NCI-H2029 treated with DMSO at 0.1 percent for 48 hours (cell line): Measurements from ENCODE around the gene MLN.

ENCODE experiments used
- DNase-seq: peaks from one replicate; lab custom pipeline; 2025; lab: John Stamatoyannopoulos, UW

Gene MLN

DNA sequence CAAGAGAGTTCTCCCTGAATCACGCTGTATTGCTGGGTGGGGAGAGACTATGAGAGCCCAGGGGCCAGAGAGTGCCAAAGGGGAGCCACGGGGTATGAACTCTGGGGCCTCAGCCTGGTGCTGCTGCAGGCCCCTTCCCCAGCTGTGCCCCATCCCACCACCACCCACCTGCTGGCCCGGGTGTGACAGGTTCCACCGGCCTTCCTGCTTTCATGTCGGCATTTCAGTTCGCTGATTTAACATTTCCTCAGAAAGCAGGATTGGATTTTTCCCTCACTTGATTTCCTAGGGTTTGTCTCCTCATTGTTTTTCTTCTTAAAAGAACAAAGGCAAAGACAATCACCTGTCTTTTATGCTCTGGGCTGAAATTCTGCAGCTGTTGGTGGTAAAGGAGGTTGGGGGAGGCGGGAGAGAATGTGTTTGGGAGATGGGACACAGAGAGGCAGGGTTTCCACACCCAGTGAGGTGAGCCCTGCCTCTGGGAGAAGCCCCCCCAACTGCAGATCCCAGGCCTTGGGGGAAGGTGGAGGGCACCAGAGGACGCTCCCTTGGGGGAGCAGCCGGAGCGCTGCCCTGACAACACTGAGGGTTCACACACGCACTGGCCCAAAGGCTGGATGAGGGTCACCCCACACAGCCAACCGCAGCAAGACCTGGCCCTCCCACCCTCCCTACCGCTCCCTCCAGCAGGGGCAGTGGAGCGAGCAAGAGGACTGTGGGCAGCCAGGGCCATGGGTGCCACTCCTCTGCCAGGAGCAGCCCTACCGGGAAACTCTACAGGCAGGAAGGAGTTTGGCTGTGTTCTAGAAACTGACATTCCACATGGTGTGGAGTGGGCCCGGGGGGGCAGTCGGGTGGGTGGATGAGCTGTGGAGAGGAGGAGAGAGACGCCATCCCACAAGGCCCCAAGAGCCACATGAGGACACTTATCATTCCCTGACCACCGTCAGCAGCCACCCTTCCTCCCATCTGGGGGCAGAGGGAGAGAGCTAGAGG is 10.5 kb upstream of the MLN start:
- no peak for DNase-seq

DNA sequence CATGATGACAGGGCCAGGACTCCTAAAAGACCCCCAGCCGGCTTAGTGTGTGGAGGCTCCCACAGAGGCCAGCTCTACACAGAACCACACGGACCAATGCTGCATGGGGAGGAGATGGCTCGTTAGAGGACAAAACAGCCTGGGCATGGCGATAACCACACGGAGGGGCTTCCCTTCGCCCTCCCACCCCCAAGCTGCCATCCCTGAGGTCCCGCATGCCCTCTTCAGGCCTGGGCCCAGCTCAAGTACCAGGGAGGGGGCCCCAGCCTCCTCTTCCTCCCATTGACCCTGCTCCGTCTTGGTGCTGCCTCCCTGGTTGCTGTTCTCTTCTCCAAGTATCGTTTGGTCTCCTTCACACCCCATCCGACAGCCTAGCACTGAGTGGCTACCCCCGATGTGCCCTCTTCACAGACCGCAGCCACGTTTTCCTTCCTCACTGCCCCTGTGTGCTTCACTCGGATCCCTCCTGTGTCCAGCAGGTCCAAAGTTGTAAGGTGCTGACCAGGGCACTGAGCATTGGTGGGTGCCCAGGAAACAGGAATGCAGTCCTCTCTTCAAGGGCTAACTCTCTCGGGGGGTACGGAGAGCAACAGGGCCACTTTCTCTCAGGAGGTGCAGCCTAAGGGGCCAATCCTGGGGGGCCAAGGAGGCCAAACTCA is 9.6 kb upstream of the MLN start:
- DNase-seq, result no peak

DNA sequence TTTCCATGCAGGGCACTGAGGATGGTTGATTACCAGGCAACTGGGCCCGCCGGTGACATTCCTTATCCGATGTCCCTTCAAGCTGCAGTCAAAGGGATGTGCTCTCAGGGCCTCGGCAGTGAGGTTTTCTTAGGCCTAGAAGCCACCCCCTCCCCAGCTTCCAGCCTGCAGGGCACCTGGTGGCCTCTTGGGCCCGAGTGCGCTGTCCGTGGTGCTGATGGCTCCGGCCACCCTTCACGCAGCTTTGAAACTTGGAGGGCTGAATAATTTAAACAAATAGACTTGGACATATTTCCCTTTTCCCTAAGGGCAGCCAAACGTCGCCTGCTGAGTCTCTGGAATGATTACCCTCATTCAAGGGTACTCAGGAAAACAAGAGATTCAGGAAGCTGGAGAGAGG is 8.9 kb upstream of the MLN start:
- no peak for DNase-seq

DNA sequence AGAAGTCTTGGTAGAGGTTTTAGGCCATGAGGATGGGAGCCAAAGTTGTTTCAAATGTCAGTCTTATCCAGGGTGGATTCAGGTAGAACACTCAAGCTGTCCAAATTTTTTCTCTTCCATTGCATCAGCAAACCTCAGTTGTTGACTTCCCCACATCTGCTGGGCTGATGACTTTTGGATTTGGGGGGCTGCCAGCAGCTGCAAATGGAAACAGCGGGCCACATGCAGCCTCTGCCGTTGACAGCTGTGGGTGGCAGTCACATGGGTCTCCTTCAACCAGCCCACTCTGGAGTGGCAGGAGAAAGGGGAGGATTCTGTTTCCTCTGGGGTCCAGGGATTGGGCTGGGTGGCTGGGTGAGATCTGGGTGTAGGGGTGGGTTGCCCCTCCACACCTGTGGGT is 5.8 kb upstream of the MLN start:
- no peak for DNase-seq

DNA sequence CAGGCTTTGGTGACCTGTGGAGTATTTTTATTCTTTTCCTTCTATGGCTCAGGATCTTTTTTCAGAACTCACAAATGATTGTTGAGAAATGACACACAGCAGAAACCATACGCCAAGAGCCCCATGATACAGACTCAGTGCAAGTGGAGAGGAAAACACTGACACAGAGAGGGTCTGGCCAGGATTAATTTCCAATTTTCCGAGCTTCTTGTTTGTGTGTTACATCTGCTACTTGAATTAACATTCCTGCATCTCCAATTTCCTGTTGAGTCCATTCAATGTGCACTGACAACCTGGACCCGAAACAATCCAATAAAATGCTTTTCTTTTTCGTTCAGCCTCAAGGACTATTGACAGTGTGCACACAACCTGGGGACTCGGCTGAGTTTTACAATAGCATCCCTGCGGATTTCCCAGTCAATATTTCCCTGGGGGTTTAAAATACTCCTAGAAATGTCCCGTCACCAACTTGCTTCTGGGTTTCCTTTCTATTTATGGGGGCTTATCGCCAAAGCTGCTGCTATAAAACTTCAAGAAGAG is 4.9 kb upstream of the MLN start:
- peak; percentile 47 for DNase-seq

DNA sequence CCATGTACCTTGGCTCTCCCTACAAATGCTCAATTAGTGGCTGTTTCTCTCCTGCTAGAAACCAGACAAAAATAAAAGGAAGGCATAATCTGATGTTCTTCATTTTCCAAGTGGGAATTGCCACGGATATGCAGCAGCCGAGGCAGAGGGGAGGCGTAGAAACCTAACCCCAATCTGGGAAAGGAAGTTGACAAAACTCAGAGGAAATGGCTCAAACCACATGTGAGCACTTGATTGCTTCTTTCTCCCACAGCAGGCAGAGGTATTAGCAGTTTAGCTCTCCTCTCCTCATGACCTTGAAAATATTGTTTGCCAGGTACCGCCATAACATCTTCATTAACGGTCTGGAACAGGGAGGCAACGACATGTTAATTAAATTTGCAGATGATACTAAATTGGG is 3.8 kb upstream of the MLN start:
- DNase-seq, result no peak

DNA sequence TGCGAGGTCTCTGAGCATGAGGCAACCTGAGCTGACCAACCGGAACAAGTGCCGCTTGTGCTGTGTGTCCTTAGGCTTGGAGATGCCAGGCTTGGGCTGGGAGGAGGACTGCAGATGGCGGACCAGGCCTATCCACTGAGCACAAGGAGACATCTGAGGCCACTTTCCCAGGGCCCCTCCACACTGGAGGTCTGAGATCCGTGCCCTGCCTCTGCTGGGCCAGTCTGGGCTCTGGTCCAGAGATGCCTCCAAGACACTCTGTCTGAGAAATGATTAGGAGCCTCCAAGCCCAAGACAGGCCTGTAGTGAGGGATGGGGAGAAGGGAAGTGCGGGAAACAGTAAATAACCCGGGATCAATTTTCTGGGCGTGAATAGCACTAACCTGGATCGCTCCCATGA is 3.0 kb upstream of the MLN start:
- DNase-seq, result no peak

DNA sequence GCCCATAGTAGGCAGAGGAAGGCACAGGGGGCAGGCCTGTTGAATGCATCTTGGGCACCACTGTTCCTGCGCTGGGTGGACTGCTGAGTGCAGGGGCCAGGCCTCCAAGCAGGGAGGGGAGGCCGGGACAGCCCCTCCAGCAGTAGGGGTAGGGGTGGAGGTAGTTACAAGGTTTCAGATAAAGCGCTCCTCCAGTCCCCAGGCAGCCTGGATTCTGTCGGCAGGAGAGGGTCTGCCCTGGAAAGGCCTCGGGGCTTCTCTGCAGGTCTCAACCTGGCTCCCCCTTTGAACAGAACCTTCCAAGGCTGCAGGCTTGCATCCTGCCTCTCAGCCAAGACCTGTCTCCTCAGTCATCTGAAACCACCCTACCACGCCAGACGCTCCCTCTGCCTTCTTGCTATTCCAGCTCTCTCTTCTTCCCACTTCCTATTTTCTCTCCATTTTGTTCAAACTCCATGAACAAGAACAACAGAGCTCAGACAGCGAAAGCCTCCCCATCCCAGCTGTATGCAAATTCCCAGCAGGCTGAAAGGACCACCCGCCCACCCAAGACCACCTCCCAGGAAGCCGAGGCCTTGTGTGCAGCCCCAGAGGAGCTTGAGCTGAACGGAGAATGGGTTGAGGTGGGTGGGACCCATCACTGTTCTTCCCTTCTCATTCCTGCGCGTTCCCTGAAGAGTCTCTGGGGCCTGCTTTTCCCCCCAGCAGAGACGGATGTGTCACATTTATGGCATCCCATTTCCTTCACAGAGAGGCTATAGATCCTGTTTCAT is 1.4 kb downstream of the MLN start:
- no peak for DNase-seq

DNA sequence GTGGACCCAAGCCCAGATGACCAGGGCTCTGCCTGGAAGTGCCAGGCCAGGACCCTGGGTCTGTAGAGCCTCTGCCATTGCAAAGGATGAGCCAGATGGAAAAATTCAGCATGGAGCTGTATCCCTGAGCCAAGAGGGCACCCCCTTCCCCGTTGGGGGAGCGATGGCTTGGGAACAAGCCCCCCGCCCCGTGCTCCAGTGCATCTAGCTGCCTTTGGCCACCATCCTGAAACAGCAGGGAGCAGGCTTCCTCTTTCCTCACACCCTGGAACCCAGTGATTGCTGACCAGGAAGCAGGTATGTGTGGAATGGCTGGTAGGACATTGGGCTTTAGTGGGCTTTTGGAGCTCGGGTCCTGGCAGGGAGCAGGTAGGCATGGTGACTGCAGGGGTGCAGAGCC is 2.2 kb downstream of the MLN start:
- no peak for DNase-seq

DNA sequence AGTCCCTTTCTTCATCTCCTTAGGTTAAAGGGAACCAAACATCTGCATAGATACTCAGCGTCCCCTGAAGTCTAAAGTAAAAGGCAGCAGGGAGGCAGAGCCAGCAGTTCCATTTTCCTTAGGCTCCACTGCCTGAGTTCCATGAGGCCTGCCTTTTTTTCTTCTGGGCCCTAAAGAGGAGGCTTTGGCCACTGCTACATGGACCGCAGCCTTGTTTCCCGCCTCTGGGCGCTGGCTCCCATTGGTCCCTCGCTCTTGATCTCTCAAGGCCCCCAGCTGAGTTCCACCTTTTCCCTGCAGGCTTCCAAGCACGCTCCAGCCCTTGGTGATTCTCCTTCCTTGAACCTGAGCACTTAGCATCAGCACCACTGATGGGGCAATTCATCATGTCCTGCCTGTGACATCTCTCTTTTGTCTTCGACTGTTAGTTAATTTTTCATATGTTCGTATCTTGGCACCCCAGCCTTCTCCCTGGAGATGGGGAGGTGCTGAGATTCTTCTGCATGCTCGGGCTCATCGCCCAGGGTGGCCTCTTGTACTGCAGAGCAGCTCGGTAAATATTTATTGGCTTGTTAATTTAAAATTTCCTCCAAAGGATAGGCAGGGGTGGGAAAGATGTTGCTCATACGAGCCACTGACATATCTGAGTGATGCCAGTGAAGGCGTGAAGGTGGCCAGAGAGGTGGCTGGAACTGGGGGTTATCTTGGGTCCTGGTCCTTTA is 3.4 kb downstream of the MLN start:
- DNase-seq, result no peak

DNA sequence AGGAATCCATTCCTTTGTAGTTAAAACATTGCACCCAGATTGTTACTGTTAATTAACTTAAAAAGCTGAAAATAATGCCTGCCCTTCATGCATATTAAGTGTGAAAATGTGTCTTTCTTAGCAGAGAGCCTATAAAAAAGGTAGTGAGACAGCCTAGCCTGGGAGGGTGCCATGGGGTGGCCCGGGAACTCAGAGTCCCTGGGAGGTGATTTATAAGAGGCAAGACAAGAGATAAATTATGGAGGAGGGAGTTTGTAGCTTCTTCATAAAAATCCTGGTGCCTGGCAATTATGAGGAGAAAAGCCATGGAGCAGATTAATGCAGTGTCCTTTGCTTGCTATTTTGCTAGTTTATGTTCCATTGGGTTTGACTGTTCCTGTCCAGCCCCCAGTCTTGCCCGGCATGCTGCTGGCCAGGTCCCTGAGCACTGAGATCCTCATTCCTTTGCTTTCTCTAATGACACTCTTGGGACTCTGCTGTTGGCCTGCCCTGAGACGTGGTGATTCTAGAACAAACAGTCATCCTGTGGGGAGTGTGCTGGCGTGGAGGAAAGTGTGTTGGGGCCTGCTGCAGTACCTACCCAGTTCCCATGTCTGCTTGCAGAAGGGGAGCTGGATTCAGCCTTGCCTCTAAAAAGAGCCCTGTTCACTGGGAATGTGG is 4.2 kb downstream of the MLN start:
- no peak for DNase-seq

DNA sequence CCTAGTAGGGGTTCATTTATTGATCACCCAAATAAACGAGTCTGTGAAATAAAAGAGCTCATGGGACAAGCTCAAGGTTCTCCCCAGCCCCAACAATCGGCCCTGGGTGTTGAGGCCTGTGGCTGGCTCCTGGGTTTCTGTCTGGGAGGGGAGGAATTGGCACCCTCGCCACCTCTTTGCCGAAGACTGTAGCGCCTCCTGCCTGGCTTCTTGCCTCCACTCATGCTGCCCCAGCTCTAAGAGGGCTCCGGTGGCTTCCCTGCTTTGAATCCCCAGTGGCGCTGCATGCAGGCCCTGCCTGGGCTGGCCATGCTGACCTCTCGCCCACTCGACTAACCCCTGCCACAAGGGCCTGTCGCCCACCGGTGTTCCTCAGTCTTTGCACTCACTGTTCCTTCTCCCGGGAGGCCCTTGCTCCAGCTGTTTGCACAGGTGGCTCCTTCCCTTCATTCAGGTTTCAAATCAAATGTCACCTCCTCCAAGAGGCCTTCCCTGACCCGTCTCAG is 5.4 kb downstream of the MLN start:
- no peak for DNase-seq

DNA sequence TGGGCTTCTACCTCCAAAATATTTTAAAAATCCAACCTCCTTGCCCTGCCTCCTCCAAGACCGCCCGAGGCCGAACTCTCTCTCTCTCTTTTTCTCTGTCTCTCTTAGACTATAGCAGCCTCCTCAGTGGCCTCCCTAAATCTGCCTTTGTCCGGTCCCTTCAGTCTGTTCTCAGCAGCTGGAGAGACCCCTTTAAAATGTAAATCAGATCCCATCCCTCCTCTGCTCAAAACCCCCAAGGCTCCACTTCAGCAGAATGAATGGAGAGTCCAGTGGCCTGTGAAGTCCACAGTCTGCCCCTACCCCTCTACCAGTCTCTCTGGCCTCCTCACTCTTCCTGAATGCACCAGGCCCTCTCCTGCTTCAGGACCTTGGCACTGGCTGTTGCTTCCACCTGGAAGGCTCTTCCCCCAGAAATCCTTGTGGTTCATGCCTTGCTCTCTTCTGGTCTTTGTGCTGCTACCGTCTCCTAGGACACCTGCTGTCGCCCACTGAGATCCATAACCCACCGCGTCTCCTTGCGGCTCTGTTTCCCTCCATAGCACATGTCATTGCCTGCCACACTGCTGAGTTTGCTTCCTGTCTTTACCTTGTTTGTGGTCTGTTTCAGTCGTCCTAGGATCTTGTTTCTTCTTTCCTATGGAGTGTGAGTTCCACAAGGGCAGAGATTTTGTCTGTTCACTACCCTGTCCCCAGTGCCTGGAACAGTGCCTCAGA is 6.0 kb downstream of the MLN start:
- no peak for DNase-seq

DNA sequence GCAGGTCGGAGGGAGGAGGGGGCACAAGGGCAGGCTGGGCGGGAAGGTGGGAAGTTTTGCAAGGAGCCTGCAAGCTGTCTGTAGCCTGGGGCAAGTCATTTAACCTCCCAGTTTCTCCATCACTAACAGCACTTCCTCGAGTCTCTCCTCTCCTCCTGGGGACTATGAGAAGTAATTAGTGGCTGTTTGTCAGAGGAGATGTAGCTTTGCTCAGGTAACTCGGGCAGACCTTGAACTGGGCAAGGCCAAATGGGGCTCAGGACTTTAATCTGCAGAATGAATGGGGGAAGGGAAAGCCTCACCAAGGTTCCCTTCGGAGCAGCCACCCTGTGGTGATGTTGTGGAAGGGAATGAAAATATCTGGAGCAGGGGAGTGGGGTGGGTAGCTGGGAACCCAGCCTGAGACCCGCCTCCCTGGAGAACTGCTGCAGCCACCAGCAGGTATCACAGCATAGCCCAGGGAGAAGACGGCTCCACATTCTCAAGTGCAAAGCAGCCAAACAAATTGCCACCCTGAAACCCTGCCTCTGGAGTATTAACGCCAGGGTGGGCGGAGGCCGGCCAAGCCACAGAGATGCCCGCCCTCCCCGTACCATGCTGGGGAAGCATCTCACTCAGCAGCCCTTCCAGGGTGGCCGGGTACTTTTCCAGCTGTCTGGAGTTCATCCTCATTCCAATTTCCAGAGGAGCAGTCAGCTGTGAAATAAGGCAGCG is 8.7 kb downstream of the MLN start:
- DNase-seq, result no peak

DNA sequence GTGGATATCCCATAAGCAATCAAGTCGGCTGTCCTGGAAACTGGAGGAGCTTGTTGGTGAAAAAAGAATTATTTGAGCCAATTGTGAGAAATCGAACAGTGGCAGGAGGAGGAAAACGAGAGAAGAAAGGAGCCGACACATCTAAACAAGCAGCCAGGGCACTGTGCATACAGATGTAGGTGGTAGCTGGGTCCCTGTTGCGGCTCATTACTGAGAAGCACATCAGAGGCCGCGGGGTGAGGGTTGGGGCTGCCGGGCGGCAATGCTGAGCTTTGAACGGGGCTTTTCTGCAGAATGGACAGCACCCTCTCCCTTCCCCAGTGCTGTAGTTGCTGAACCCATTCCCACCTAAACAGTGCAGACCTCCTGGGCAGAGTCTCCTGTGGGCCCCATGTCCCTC is 10.8 kb downstream of the MLN start:
- DNase-seq, result no peak

DNA sequence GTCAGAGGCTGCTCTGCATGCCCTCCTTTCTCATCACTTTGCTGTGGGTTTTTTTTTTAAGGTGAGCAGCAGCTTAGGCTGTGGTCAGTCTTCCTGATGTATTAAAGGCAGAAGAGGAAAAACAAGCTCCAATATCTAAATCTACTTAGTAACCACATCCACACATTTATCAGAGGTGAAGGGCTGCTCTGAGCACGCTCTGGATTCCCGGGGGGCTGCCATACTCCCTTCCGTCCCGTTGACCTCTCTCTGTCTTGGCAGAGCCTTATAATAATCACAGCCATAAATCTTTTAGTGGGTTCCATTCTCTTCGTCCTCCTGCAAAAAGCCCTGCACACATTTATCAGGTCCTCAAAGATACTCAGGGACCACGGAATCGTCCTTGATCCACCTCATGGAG is 12.2 kb downstream of the MLN start:
- no peak for DNase-seq

DNA sequence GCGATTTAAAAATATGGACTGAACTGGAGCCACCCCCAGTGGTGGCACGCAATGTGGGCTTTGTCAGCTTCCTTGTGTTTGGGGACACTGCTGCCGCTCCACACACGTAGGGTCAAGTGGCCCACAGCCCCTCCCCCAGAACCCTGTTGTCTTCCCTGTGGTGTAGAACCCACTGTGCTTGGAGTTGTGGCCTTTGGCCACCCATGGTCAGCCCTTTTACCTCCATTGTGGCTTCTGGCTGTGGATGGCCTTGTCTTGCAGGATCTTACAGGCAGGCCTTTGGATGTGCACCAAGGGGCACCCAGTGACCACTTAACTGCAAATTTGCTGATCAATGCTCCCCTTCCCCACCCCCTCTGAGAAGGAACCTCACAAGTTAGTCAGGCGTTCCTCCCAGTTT is 12.9 kb downstream of the MLN start:
- no peak for DNase-seq

DNA sequence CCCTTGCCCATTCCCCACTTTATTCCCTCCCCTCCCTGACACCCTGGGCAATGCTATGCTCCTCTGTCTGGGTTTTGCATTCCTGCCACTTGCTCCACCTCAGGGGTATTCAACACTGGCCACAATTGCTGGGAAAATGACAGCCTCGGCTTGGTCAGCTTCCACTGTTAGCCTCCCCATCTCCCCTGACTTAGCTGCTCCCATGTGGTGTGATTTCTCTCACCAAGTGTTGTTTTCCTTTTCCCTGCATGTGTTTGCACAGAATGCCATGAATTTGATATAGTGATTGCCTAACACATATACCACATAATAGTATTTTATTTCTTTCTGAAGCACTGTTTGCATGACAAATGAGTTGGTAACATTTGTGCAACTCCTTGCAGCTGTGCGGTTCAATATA is 13.4 kb downstream of the MLN start:
- DNase-seq, result no peak

DNA sequence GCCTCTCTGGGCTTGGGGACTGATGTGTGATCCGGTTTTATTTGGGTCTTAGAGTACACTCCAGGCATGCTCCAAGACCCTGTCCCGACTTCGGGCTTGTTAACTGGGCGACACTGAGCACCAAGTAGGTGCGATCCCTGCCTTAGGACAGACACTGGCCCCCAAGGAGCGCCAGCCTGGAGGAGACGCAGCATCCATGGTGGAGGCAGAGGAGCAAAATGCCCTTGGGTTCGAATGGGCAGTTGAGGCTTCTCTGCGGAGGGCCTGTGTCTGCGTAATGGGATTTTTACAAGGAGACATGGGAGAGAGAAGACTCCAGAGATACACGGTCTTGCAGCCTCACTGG is 14.3 kb downstream of the MLN start:
- DNase-seq, result no peak
